GM21381 (cell line): Measurements from ENCODE around the gene TLN1.

Experiments
- ATAC-seq: cut with Tn5 transposase; IDR thresholded peaks from one replicate; pipeline ENCODE4 v1.9.1; 2021; ENCODE audit warnings: mild to moderate bottlenecking, moderate library complexity; ENCODE audit not compliant: unreplicated experiment

The TLN1 gene

GRCh38 chr9:35705836-35706430 lies 26.1 kb downstream of the TLN1 start:
- no peak for ATAC-seq

- no peak for ATAC-seq
These were observed 26.6 kb downstream of the TLN1 start for GRCh38 chr9:35705372-35705771.

- ATAC-seq: no peak
These were observed 27.9 kb downstream of the TLN1 start for GRCh38 chr9:35703906-35704672.

GRCh38 chr9:35702696-35703095 lies 29.3 kb downstream of the TLN1 start:
- no peak for ATAC-seq

GRCh38 chr9:35700942-35701341 lies 31.1 kb downstream of the TLN1 start:
- no peak for ATAC-seq

GRCh38 chr9:35700031-35700430 lies 32.0 kb downstream of the TLN1 start:
- no peak for ATAC-seq

GRCh38 chr9:35698231-35698630 lies 33.8 kb downstream of the TLN1 start:
- ATAC-seq: no peak

- no peak for ATAC-seq
These were observed 34.5 kb downstream of the TLN1 start for GRCh38 chr9:35697486-35697885.

- ATAC-seq: no peak
These were observed 35.3 kb downstream of the TLN1 start for GRCh38 chr9:35696520-35697215.

- no peak for ATAC-seq
These were observed 36.0 kb downstream of the TLN1 start for GRCh38 chr9:35695943-35696401.

GRCh38 chr9:35691757-35692301 lies 40.2 kb downstream of the TLN1 start:
- no peak for ATAC-seq

- ATAC-seq: no peak
These were observed 40.7 kb downstream of the TLN1 start for GRCh38 chr9:35691334-35691650.

- ATAC-seq: no peak
These were observed 41.2 kb downstream of the TLN1 start for GRCh38 chr9:35690614-35691333.

- no peak for ATAC-seq
These were observed 41.7 kb downstream of the TLN1 start for GRCh38 chr9:35690294-35690613.

- ATAC-seq: no peak
These were observed 42.3 kb downstream of the TLN1 start, which contains the start of gene TPM2 for GRCh38 chr9:35689542-35690293. Gene TPM2 (minus strand): TSS chr9:35689925. CDS start chr9:35689817, 108 bp downstream.

- no peak for ATAC-seq
These were observed 43.1 kb downstream of the TLN1 start for GRCh38 chr9:35688558-35689541.

GRCh38 chr9:35687972-35688557 lies 43.9 kb downstream of the TLN1 start:
- no peak for ATAC-seq

GRCh38 chr9:35687306-35687705 lies 44.7 kb downstream of the TLN1 start:
- no peak for ATAC-seq
